ENCODE measurements around the gene TRABD2B. TPM values are rescaled to one million over a fixed set of nuclear protein-coding genes. Genes with fewer than 3 reads are reported as not detected.

Gene TRABD2B
- polyA plus RNA-seq, 1 of the 3 experiments (the other 2 are of a cell fraction), result 0.03 TPM

DNA sequence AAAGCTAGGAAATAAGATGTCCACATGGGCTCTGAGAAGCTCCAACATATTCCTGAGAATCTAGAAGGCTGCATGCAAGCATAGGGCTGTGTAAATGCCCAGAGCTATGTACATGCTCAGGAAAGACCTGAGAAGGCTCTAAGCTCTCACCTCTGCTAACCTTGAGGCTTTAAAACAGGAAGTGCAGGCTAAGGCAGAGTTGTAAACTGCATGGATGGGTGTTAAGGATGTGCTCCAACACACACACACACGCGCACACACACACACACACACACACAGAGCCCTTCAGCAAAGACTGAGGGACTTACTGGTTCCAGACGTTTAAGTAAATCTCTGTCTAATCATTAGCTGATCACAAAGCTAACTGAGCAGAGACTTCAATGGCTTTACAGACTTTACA lies 162.9 kb downstream of the TRABD2B start:
- Histone ChIP-seq H4K20me1 (ENCODE audit: insufficient read depth) (no peaks in the 10 kb centered on the region), H3K4me1 (ENCODE audit: control insufficient read depth in 1 of 2, insufficient read depth in 2 of 2, low read depth in 1 of 2, low read length in 1 of 2) (no peaks in the 10 kb centered on the region; a peak in 1 of 4 replicates), H3K27me3 (ENCODE audit: insufficient read depth) (no peaks in the 10 kb centered on the region), H3K9ac (no peak overlapping the region), H2AFZ (ENCODE audit: low read depth) (no peak overlapping the region), H3F3A (replicated peaks; ENCODE audit: insufficient read depth) (no peaks in the 10 kb centered on the region), H3K4me3 (ENCODE audit: low read depth in 2 of 2, low read length in 1 of 2) (no peak overlapping the region), H3K27ac (ENCODE audit: low read depth in 2 of 2, low read length in 1 of 2) (no peak overlapping the region), H3K9me2 (no peaks in the 10 kb centered on the region), H3K36me3 (replicated peaks in 1 of 2; ENCODE audit: control insufficient read depth in 1 of 2, insufficient read depth in 2 of 2, low read length in 1 of 2) (no peaks in the 10 kb centered on the region), H3K79me2 (ENCODE audit: insufficient read depth) (no peaks in the 10 kb centered on the region), H3K9me3 (0 out of 2 replicates have a peak, but pooled peaks cover 3% of the 10 kb centered on the region), H3K4me2 (no peak overlapping the region)
- TF ChIP-seq, protein P1, sequence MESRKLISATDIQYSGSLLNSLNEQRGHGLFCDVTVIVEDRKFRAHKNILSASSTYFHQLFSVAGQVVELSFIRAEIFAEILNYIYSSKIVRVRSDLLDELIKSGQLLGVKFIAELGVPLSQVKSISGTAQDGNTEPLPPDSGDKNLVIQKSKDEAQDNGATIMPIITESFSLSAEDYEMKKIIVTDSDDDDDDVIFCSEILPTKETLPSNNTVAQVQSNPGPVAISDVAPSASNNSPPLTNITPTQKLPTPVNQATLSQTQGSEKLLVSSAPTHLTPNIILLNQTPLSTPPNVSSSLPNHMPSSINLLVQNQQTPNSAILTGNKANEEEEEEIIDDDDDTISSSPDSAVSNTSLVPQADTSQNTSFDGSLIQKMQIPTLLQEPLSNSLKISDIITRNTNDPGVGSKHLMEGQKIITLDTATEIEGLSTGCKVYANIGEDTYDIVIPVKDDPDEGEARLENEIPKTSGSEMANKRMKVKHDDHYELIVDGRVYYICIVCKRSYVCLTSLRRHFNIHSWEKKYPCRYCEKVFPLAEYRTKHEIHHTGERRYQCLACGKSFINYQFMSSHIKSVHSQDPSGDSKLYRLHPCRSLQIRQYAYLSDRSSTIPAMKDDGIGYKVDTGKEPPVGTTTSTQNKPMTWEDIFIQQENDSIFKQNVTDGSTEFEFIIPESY (IDR thresholded peaks at IDR 0.05; ENCODE audit: borderline replicate concordance, low read depth), result no peak
- TF ChIP-seq, protein P2, sequence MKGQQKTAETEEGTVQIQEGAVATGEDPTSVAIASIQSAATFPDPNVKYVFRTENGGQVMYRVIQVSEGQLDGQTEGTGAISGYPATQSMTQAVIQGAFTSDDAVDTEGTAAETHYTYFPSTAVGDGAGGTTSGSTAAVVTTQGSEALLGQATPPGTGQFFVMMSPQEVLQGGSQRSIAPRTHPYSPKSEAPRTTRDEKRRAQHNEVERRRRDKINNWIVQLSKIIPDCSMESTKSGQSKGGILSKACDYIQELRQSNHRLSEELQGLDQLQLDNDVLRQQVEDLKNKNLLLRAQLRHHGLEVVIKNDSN (IDR thresholded peaks at IDR 0.05; ENCODE audit: borderline replicate concordance, low read depth), result no peak
- TF ChIP-seq YY1 (IDR thresholded peaks at IDR 0.05; ENCODE audit: low read depth), result no peak
- no peak for TF ChIP-seq TEAD4 (IDR thresholded peaks at IDR 0.05; ENCODE audit: borderline replicate concordance, insufficient read depth)
- no peak for TF ChIP-seq GATA2 (CRISPR knock-in tag; IDR thresholded peaks at IDR 0.05)
- no peak for TF ChIP-seq TCF12 (IDR thresholded peaks at IDR 0.05)
- TF ChIP-seq, protein P3, sequence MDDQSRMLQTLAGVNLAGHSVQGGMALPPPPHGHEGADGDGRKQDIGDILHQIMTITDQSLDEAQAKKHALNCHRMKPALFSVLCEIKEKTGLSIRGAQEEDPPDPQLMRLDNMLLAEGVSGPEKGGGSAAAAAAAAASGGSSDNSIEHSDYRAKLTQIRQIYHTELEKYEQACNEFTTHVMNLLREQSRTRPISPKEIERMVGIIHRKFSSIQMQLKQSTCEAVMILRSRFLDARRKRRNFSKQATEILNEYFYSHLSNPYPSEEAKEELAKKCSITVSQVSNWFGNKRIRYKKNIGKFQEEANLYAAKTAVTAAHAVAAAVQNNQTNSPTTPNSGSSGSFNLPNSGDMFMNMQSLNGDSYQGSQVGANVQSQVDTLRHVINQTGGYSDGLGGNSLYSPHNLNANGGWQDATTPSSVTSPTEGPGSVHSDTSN (IDR thresholded peaks at IDR 0.05), result no peak
- no peak for TF ChIP-seq SIN3A (IDR thresholded peaks at IDR 0.05; ENCODE audit: borderline replicate concordance, low read depth, low read length)
- no peak for TF ChIP-seq EZH2phosphoT487 (IDR thresholded peaks at IDR 0.05; ENCODE audit: borderline replicate concordance, low read depth)
- no peak for TF ChIP-seq NFIC (IDR thresholded peaks at IDR 0.05; ENCODE audit: borderline replicate concordance)
- no peak for TF ChIP-seq SMC3 (IDR thresholded peaks at IDR 0.05; ENCODE audit: low read depth, low read length)
- TF ChIP-seq, protein P4, sequence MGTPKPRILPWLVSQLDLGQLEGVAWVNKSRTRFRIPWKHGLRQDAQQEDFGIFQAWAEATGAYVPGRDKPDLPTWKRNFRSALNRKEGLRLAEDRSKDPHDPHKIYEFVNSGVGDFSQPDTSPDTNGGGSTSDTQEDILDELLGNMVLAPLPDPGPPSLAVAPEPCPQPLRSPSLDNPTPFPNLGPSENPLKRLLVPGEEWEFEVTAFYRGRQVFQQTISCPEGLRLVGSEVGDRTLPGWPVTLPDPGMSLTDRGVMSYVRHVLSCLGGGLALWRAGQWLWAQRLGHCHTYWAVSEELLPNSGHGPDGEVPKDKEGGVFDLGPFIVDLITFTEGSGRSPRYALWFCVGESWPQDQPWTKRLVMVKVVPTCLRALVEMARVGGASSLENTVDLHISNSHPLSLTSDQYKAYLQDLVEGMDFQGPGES (IDR thresholded peaks at IDR 0.05; ENCODE audit: low read depth, low read length), result no peak
- no peak for TF ChIP-seq FOSL2 (IDR thresholded peaks at IDR 0.05; ENCODE audit: borderline replicate concordance, low read depth)
- TF ChIP-seq, protein P5, sequence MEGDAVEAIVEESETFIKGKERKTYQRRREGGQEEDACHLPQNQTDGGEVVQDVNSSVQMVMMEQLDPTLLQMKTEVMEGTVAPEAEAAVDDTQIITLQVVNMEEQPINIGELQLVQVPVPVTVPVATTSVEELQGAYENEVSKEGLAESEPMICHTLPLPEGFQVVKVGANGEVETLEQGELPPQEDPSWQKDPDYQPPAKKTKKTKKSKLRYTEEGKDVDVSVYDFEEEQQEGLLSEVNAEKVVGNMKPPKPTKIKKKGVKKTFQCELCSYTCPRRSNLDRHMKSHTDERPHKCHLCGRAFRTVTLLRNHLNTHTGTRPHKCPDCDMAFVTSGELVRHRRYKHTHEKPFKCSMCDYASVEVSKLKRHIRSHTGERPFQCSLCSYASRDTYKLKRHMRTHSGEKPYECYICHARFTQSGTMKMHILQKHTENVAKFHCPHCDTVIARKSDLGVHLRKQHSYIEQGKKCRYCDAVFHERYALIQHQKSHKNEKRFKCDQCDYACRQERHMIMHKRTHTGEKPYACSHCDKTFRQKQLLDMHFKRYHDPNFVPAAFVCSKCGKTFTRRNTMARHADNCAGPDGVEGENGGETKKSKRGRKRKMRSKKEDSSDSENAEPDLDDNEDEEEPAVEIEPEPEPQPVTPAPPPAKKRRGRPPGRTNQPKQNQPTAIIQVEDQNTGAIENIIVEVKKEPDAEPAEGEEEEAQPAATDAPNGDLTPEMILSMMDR (IDR thresholded peaks at IDR 0.05), result no peak
- no peak for TF ChIP-seq CHD2 (IDR thresholded peaks at IDR 0.05; ENCODE audit: low read length, partially characterized antibody)
- TF ChIP-seq FOXM1 (IDR thresholded peaks at IDR 0.05; ENCODE audit: low read depth), result no peak
- TF ChIP-seq RFX5 (IDR thresholded peaks at IDR 0.05; ENCODE audit: low read length), result no peak
- TF ChIP-seq JUND (IDR thresholded peaks at IDR 0.05), result no peak
- no peak for TF ChIP-seq POLR2AphosphoS5 (IDR thresholded peaks at IDR 0.05; ENCODE audit: low read depth, low read length)
- CTCF ChIA-PET, result interaction anchor here (0.8 to 1.4 kb wide), 4 partner anchors 8 to 260 kb away, joined by 3 to 5 read pairs (median 3); no protein-coding TSS in a partner anchor
- WGBS (ENCODE audit: low lambda C conversion rate), result 10% methylated on average over 3 of the region's 3 CpGs
- no peak for DNase-seq
- POLR2A ChIA-PET, result no interaction called here

Measured in SK-N-SH (cell line).